GM18873 (cell line): ENCODE results near the gene PDE8B.
"Not testable (repeated sequence)": the region's sequence is repeated elsewhere in the genome, so short reads cannot be mapped to it uniquely, and the experiment has no call there.

Experiments used
- ATAC-seq: cut with Tn5 transposase; IDR thresholded peaks from one replicate; pipeline ENCODE4 v1.9.1; 2021; ENCODE audit warnings: mild to moderate bottlenecking, moderate library complexity, moderate number of reproducible peaks; ENCODE audit not compliant: unreplicated experiment, low FRiP score

The PDE8B gene

DNA sequence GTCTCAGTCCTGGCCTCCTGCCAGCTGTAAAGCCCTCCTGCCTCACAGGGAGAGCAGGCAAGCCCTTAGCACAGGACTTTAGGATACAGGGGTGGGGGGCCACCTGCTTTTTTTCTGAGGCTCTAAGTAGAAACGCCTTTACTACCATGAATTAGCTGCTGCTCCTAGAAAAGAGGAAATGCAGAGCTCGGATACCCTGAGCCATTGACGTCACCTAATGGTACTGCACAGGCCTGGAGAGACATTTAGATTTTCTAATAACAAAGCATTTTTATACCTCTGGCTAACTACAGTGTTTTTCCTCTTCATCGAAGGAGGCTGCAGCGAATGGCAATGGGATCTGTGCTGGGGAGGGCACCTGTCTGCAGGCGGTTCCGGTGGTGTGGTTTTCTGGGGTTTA is 144.6 kb downstream of the PDE8B start:
- no peak for ATAC-seq

DNA sequence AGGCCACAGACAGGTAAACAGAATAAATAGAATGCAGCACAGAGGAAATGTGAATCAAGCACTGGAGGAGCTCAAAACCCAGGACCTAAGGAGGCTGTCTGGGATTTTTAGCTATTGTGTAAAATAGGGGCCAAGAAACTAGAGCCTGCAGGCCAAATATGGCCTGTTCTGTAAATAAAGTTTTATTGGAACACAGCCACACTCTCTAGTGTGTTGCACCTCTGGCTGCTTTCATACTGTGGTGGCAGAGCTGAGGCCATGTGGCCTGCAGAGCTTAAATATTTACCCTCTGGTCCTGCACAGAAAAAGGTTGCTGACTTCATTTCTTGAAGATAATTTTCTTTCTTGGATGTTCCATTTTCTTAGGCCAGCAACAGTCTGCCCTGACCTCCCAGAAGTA is 145.3 kb downstream of the PDE8B start:
- no peak for ATAC-seq

DNA sequence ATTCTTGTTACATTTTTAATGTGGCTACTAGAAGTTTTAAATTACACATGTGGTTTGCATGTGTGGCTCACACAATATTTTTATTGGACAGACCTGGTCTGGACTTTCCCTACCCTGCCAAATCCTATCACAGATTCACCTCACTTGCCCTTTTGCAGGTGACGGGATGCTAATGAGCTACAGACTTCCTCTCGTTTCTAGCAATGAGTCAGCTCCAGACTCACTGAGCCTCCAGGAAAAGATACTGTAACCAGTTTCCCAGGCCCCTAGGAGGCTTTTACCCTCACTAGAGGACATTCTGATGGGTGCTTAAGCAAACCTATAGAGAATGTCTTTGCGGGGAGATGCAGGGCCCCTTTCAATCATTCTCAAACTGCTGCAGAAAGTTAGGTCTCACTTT is 146.3 kb downstream of the PDE8B start:
- ATAC-seq, result peak; percentile 87

DNA sequence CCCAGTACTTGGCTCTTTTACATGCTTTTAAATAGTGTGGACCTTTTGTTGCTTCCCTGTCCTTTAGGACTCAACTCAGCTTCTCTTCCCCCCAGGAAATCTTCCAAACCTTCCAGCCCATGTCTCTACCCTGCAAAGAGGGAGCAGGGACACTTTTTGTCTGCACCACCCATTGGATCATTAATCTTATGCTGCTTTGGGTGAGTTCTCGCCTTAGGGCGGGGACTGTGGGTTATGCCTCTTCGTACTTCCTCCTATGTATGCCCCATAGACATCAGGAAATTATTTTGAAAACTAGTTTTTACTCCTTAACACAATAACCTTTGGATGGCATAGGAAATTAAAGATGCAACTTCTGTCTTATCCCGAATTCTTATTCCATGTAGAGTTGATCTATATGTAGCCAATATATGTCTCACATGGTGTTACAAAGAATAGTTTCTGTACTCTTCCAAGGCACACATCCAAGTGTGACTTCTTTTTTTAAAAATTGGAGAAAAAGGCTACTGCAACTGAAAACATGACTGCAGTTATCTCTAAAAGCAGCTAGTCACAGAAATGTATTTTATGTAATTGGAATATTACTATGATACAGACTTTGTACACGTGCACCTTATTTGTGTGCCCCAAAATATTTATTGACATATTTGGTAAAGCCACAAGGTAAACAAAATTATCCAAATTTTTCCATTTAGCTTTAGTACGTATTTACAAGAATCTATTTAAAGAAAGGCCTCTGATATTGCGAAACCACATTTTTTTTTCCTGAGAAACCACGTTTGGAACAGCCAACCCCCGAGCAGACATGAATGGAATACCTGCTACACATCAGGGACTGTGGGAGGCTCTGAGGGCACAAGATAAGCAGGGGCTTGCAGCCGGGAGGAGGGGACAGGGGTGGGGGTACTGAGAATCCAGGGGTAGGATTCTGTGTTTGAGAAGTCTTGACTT is 148.1 kb downstream of the PDE8B start:
- no peak for ATAC-seq

DNA sequence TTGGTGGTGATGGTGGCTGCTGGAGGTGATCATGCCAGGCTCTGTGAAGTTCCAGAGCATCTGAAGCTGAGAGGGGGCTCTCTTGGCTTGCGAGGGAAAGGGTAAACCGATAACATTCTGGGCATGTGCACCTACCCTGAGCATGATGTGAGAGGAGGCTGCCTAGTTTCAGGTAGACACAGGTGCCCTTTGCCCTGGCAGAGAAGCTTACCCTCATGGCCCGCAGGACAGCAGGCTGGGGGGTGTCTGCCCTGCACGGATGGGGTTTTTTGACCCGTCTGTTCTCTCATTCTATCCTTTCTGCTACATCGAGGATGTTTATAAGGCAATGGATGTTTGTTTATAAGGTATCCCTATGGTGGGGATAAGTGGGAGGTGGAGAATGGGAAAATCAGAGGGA is 148.8 kb downstream of the PDE8B start:
- ATAC-seq, result no peak

DNA sequence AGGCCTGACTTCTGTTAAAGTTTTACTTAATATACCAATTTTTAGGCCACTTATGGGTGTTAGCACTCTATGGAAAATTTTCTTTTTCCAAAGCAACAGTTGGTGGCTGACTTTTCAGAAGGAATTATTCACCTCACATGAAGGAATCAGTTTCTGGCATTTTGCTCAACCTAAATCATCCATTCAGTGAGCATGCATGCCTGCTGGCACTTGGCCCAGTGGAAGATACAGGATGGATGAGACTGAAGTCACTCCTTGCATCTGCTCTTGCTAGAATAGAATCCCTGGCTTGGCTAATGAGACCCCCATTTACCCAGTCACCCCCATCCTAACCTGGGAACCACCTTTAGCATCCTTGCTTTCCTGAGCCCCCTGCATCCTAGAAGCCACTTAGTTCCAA is 149.9 kb downstream of the PDE8B start:
- ATAC-seq, result no peak

DNA sequence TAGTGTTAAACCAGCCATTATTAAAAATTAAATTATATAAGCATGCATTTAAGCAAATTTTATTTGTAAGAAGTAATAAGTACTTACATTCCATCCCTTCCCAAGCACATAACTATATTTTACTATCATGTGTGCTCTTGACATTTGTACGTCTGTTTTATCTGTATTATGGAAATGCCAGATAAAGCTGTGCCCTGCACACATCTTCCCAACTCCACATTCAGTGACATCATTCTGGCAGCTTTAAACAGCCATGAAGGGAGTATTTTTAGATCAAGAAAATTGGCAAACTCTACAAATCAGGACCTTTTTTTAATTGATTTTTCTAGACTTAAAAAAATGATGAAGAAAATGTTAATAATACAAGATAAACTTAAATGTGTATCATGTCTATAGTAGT is 150.5 kb downstream of the PDE8B start:
- ATAC-seq, result no peak

DNA sequence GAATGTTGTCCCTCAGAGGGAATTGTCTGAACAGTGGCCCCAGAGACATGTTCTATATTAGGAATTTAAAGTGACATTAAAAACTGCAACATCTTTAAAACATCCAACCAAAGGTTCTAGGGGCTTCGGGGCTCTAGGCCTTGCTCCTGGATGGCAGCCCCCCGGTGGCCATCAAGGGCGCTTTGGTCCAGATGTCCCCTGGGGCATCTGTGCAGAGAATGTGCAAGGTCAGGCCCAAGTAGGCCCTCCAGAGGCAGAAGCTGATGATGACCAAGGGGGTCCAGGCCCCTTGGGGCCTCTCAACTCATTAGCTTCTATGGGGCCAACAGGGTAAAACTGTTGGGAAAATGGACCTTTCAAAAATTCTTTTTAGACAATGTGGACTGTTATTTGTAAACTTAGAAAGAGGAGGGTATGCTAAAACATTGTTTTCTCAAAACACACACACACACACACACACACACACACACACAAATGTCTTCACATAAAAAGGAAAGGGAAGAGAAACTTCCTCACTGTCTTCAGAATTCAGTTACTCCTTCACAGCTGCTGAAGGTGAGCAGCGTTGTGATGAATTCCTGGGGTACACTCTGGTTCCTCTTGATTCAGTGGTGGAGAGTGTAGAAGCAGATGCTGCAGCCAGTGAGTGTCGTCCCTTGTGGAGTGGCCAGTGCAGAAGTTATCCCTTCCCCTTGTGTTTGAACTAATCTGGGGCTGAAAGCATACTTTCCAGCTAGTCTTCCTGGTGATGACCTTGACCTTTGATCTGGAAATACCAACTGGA is 156.4 kb downstream of the PDE8B start:
- ATAC-seq, result no peak

DNA sequence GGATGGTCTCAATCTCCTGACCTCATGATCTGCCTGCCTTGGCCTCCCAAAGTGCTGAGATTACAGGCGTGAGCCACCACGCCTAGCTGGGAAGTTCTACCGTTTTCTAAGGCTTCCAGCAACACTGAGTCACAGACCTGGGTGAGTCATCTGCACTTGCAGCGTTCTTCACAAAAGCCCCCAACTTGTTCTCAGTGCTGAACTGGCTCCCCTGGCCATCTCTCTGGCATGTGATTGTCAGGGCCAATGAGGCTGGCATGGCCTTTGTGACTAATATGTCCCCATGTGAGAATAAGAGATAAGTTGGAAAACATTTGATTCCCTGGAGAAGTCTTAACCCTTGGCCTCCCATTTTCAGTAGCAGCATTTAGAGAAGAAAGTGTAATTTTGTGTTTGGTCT is 157.3 kb downstream of the PDE8B start:
- ATAC-seq, result no peak

DNA sequence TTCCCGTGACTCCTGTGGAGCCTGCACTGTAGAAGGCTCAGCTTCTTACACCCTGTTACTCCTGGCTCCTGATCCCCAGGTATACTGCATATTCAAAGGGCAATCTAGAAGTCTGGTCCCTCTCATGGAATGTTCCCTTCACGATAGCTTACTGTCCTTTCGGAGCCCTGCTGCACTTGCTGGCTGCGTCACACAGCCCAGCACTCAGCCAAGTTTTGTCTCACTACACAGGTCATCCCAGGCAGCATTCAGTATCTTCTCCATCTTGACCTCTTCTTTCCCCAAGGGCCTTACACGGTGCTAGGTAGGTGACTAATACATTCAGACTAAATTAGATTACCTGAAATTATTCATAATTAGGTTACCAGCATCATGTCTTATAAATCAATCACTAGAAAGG is 157.9 kb downstream of the PDE8B start:
- ATAC-seq, result no peak

DNA sequence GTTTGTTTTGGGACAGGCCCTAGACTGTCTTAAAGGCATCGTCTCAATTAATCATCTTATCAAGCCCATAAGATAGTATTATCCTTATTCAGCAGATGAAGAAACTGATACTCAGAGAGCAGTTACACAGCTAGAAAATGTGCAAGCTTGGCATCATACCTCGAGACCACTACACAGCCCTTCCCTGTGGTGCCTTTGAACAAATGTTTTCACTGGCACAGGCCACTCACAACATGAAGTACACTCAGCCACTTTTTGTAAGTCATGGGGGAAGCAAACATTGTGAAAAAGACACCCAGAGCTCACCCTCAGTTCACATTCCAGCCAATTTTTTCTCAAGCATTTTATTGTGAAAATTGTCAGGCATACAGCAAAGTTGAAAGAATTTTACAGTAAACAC is 159.1 kb downstream of the PDE8B start:
- ATAC-seq, result no peak

DNA sequence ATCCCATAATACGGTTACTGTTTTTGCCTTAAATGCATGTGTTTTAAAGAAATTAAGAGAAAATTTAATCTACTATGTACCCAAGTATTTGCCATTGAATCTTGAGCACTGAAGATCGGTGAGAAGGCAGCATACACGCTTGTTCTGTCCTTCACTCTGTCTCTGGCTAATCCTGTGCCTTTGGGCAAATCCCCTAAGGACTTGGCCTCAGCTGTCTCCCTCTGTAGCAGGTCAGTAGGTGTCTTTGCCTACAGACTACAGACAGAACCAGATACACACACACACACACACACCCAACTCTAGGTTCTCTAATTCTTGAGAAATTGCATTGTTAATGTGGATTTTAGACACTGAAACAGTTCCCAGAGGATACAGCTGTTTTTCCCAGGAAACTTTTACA is 164.2 kb downstream of the PDE8B start:
- ATAC-seq, result no peak

DNA sequence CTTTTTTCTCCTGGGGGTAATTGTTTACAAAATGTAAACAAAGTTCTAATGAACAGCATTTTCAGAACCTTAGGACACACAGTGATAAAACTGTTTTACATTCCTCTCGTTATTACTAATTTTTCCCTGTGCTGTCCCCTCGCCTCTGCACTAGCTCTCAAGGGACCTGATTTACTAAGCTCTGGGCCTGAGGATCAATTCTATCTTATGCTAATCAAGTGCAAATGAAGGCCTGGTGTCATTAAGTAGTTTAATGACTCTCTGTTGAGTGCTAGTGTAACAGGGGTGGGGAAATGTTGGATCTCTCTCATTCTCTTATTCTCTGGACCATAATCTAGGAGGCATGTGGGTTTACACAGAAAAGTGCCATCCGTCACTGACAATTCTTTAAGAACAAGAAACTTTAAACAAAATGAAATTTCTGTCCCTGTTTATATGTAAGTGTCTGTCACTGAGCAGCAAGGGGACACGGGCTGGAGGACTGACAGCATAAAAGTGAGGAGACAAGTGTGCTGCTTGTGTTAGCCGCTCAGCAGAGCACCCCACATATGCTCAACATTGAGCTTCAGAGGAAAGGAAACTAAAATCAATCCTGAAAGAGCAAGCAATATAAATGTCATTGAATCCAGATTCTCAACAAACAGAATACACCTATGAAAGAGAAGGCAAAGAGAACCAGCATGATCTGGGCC is 166.3 kb downstream of the PDE8B start:
- ATAC-seq, result no peak

DNA sequence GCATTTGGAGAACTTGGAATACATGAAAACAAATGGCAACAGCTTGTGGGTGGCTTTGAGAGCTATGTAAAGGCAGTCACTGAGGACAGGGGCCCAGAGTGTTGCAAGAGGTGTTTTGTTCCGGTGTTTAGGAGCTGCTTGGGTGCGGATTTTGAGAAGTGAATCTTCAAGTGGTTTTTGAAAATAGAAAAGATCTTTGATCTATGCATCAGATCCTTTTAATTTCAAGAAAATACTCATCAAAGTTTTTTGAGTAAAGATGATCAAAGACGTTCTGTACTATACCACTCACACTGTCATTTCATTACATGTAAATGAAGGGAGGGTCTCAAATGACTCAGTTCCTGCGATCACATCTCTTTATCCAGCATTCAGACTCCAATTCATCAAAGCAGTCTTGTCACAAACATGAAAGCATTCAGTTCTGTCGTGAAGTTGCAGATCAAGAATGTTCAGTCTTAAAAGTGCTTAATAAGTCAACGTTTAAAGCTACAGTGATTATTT is 169.1 kb downstream of the PDE8B start:
- ATAC-seq, result peak; percentile 74

DNA sequence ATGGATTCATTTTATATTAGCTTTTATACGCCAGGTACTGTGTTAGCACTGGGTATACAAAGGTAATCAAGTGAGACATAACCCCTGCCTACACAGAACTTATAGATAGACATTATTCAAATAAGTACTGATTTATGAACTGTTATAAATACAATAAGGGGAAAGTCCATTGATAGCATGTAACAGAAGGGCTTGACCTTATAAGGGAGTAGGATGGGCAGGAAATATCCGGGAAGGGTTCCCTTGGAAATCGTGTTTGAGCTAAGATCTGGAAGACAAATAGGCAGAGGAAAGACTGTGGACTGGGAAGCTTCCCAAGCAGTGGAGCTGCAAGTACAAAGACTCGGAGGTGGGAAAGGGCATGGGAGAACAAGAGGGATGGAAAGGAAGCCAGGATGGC is 170.2 kb downstream of the PDE8B start:
- no peak for ATAC-seq

DNA sequence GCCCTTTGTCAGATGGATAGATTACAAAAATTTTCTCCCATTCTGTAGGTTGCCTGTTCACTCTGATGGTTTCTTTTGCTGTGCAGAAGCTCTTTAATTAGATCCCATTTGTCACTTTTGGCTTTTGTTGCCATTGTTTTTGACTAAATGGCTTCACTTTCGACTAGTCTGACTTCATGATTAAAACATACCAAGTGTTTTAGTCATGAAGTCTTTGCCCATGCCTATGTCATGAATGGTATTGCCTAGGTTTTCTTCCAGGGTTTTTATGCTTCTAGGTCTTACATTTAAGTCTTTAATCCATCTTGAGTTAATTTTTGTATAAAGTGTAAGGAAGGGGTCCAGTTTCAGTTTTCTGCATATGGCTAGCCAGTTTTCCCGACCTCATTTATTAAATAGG is 172.9 kb downstream of the PDE8B start:
- ATAC-seq, result not testable (repeated sequence)

DNA sequence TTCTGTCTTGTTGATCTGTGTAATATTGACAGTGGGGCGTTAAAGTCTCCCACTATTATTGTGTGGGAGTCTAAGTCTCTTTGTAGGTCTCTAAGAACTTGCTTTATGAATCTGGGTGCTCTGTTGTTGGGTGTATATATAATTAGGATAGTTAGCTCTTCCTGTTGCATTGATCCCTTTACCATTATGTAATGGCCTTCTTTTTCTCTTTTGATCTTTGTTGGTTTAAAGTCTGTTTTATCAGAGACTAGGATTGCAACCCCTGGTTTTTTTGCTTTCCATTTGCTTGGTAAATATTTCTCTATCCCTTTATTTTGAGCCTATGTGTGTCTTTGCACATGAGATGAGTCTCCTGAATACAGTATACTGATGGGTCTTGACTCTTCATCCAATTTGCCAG is 175.9 kb downstream of the PDE8B start:
- ATAC-seq, result not testable (repeated sequence)

DNA sequence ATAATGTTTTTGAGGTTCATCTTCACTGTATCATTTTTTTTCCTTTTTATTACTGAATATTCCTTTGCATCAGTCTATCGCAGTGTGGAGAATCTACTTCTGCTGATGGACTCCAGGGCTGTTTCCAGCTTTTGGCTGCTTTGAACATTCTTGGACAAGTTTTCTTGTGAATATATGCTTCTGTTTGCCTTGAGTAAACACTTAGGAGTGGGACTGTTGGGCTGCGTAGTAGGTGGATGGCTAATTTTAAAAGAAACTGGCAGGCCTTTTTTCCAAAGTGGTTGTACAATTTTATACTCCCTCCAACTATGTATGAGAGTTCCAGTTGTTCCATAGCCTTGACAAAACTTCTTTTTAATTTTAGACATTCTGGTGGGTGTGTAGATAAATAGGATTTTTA is 179.3 kb downstream of the PDE8B start:
- ATAC-seq, result no peak

DNA sequence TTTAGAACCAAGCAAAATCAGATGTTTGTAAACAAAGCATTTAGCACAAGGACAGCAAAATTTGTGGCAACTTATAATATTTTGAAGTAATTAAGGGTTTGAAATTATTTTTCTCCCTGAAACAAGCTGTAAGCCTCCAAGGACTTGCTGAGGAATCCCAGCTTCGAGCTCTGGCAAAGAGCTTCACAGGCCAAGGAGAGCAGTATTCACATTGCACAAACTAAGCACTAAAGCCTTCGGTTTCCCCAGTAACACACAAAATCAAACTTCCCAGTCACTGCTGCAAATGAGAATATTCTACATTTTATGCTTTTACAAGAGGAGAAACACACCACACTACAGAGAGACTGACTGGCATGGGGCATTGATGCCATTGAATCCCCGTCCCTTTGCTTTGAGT is 179.7 kb downstream of the PDE8B start:
- ATAC-seq, result no peak

DNA sequence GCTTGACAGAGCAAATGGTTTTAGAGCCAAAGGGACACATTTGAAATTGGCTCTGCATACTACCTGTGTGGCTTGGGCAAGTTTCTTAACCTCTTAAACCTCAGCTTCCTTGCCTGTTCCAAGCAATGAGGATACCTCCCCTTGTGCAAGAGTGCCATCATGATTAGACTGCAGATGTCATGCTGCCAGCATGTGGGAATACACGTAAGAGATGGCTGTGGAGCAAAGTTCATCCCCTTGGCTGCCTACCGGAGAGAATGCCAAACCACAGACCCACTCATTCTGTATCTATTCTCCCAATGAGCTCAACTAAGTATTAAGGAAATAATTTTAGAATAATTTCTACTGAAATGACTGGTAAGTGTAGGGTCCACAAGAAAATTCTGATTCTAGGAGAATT is 180.3 kb downstream of the PDE8B start:
- ATAC-seq, result no peak

DNA sequence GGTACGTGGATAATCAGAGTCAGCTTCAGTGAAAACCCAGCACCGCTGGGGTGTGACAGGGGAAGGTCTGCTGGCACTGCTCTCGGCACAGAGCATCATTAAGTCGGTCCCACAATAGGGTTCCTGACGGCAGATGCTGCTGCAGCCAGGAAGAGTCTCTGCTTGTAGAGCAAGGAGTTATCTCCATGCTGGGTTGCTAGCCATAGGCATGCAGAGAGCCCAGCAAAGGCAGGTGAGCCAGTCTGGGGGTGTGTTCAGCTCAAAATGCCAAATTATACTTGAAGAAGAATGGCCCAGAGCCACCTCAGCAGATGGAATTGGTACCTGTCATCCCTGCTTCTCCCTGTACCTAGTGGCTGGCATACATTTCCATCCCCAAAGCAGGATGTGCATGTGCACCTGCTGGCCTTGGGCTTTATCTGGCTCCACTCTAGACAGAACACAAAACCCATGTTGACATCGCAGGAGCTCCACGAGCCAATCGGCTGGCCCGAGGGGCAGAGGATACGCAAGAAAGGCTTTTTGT is 180.8 kb downstream of the PDE8B start:
- no peak for ATAC-seq
